OCI-LY3 (cell line): Measurements from ENCODE around the gene ROR1.

Experiments
- CTCF ChIP-seq: fragments of 200-600, 300-600 bp; sonication (generic); IDR thresholded peaks from 2 replicates; pipeline ENCODE4 v1.5.1; 2014; ENCODE audit warnings: antibody characterized with exemption, low read length, low read depth
- EZH2phosphoT487 ChIP-seq: fragments of 200-600 bp; shearing (Covaris generic); IDR thresholded peaks from 2 replicates; pipeline ENCODE4 v1.6.1; 2018; ENCODE audit warnings: antibody characterized with exemption, mixed run types, low read depth

- TF ChIP-seq CTCF (no peak), EZH2phosphoT487 (no peak)
Measured at GRCh38 chr1:64093941-64094340, 320.1 kb downstream of the ROR1 start.
